Measurements from ENCODE around the gene AFTPH. TPM values are rescaled to one million over a fixed set of nuclear protein-coding genes. Genes with fewer than 3 reads are reported as not detected.

Gene AFTPH
- total RNA-seq, 1 experiment from 2014 or later, result 39.4 TPM

GRCh38 chr2:64540615-64541014 lies 16.5 kb downstream of the AFTPH start:
- DNase-seq (ENCODE audit: extremely low read depth, low read depth), result no peak

GRCh38 chr2:64541547-64541946 lies 17.4 kb downstream of the AFTPH start:
- no peak for DNase-seq (ENCODE audit: extremely low read depth, low read depth)

- no peak for DNase-seq (ENCODE audit: extremely low read depth, low read depth)
These were observed 18.2 kb downstream of the AFTPH start for GRCh38 chr2:64542071-64543007.

GRCh38 chr2:64543008-64543697 lies 19.0 kb downstream of the AFTPH start:
- DNase-seq (ENCODE audit: extremely low read depth, low read depth), result no peak

GRCh38 chr2:64548761-64549160 lies 24.6 kb downstream of the AFTPH start:
- DNase-seq (ENCODE audit: extremely low read depth, low read depth), result no peak

GRCh38 chr2:64550042-64550441 lies 25.9 kb downstream of the AFTPH start:
- no peak for DNase-seq (ENCODE audit: extremely low read depth, low read depth)

GRCh38 chr2:64551851-64552250 lies 27.7 kb downstream of the AFTPH start:
- DNase-seq (ENCODE audit: extremely low read depth, low read depth), result no peak

GRCh38 chr2:64554117-64554516 lies 30.0 kb downstream of the AFTPH start:
- no peak for DNase-seq (ENCODE audit: extremely low read depth, low read depth)

GRCh38 chr2:64558445-64559081 lies 34.4 kb downstream of the AFTPH start:
- DNase-seq (ENCODE audit: extremely low read depth, low read depth), result no peak

GRCh38 chr2:64562148-64562784 lies 38.1 kb downstream of the AFTPH start:
- peak; percentile 12 for DNase-seq (ENCODE audit: extremely low read depth, low read depth)

- no peak for DNase-seq (ENCODE audit: extremely low read depth, low read depth)
These were observed 39.4 kb downstream of the AFTPH start for GRCh38 chr2:64563436-64563938.

GRCh38 chr2:64565949-64566710 lies 42.0 kb downstream of the AFTPH start:
- DNase-seq (ENCODE audit: extremely low read depth, low read depth), result no peak

GRCh38 chr2:64567473-64567872 lies 43.3 kb downstream of the AFTPH start:
- DNase-seq (ENCODE audit: extremely low read depth, low read depth), result no peak

- DNase-seq (ENCODE audit: extremely low read depth, low read depth), result no peak
These were observed 44.7 kb downstream of the AFTPH start for GRCh38 chr2:64568836-64569235.

- DNase-seq (ENCODE audit: extremely low read depth, low read depth), result no peak
These were observed 50.7 kb downstream of the AFTPH start for GRCh38 chr2:64574871-64575270.

- DNase-seq (ENCODE audit: extremely low read depth, low read depth), result no peak
These were observed 56.9 kb downstream of the AFTPH start for GRCh38 chr2:64581018-64581417.

- DNase-seq (ENCODE audit: extremely low read depth, low read depth), result no peak
These were observed 57.8 kb downstream of the AFTPH start for GRCh38 chr2:64581777-64582539.

GRCh38 chr2:64582774-64583340 lies 58.7 kb downstream of the AFTPH start:
- DNase-seq (ENCODE audit: extremely low read depth, low read depth), result no peak

- no peak for DNase-seq (ENCODE audit: extremely low read depth, low read depth)
These were observed 61.9 kb downstream of the AFTPH start for GRCh38 chr2:64586054-64586453.
